GM23338 (cell line): ENCODE data around the gene ZAR1. TPM values are rescaled to one million over a fixed set of nuclear protein-coding genes. Genes with fewer than 3 reads are reported as not detected.
"Not testable (repeated sequence)": the region's sequence is repeated elsewhere in the genome, so short reads cannot be mapped to it uniquely, and the experiment has no call there.

ENCODE experiments used
- ATAC-seq: fragments of 200-7000 bp; cut with Tn5 transposase; 3 replicates; pipeline ENCODE4 v1.9.1; 2020
- DNase-seq: peaks from one replicate; pipeline ENCODE4 v3.0.0-alpha.2; 2015; ENCODE audit warnings: low spot score
- H2AFZ ChIP-seq: fragments of 200-600 bp; sonication (generic); 2 replicates; pipeline ENCODE4 v1.8.0; 2016; ENCODE audit warnings: antibody characterized with exemption, mild to moderate bottlenecking, moderate library complexity
- H3F3A ChIP-seq: fragments of 200-600 bp; sonication (generic); replicated peaks from 2 replicates; pipeline ENCODE4 v1.8.0; 2017; ENCODE audit warnings: antibody characterized with exemption, mixed run types, low read depth
- H3K27ac ChIP-seq: fragments of 200-600 bp; sonication (generic); 2 replicates; pipeline ENCODE4 v1.6.1; 2016; ENCODE audit warnings: low read depth
- H3K27me3 ChIP-seq: fragments of 200-600 bp; sonication (generic); 2 replicates; pipeline ENCODE4 v1.8.0; 2016; ENCODE audit warnings: mild to moderate bottlenecking, mixed run types, moderate library complexity; ENCODE audit not compliant: insufficient read depth
- H3K36me3 ChIP-seq: fragments of 200-600 bp; sonication (generic); 2 replicates; pipeline ENCODE4 v1.8.0; 2016; ENCODE audit warnings: mild to moderate bottlenecking; ENCODE audit not compliant: insufficient read depth
- H3K4me1 ChIP-seq: fragments of 200-600 bp; sonication (generic); 2 replicates; pipeline ENCODE4 v1.8.0; 2016; ENCODE audit warnings: mild to moderate bottlenecking, moderate library complexity; ENCODE audit not compliant: insufficient read depth
- H3K4me2 ChIP-seq: fragments of 200-600 bp; sonication (generic); 2 replicates; pipeline ENCODE4 v1.7.1; 2017; ENCODE audit warnings: mixed run types
- H3K4me3 ChIP-seq: fragments of 200-600 bp; sonication (generic); 2 replicates; pipeline ENCODE4 v1.6.1; 2016; ENCODE audit warnings: mixed run types
- H3K79me2 ChIP-seq: fragments of 200-600 bp; sonication (generic); replicated peaks from 2 replicates; pipeline ENCODE4 v1.8.0; 2017; ENCODE audit warnings: mild to moderate bottlenecking; ENCODE audit not compliant: insufficient read depth
- H3K9me2 ChIP-seq: fragments of 200-600 bp; sonication (generic); 2 replicates; pipeline ENCODE4 v1.8.0; 2017; ENCODE audit not compliant: insufficient read depth
- H4K20me1 ChIP-seq: fragments of 200-600 bp; sonication (generic); replicated peaks from 2 replicates; pipeline ENCODE4 v1.8.0; 2017; ENCODE audit warnings: mild to moderate bottlenecking; ENCODE audit not compliant: insufficient read depth
- H3K27ac Mint-ChIP-seq: 2 replicates; pipeline ENCODE4 v1.8.0; 2020; ENCODE audit warnings: inconsistent platforms, mild to moderate bottlenecking, moderate library complexity, mixed read lengths
- H3K27me3 Mint-ChIP-seq: 3 replicates; pipeline ENCODE4 v1.8.0; 2022; ENCODE audit warnings: low read depth, mild to moderate bottlenecking, moderate library complexity, mixed read lengths, inconsistent platforms; ENCODE audit not compliant: insufficient read depth, poor library complexity
- H3K36me3 Mint-ChIP-seq: 3 replicates; pipeline ENCODE4 v1.8.0; 2021; ENCODE audit warnings: low read depth, mild to moderate bottlenecking, inconsistent platforms, moderate library complexity, mixed read lengths
- H3K4me1 Mint-ChIP-seq: 3 replicates; pipeline ENCODE4 v1.8.0; 2020; ENCODE audit warnings: mild to moderate bottlenecking, inconsistent platforms, mixed read lengths
- H3K4me3 Mint-ChIP-seq: 3 replicates; pipeline ENCODE4 v1.8.0; 2021; ENCODE audit warnings: moderate library complexity, mild to moderate bottlenecking, inconsistent platforms, mixed read lengths
- H3K9me3 Mint-ChIP-seq: 3 replicates; pipeline ENCODE4 v1.8.0; 2020; ENCODE audit warnings: moderate library complexity, mild to moderate bottlenecking, inconsistent platforms, mixed read lengths
- EZH2 ChIP-seq: fragments of 200-600 bp; sonication (generic); IDR thresholded peaks from one replicate; pipeline ENCODE4 v1.8.0; 2017; ENCODE audit warnings: antibody characterized with exemption, mild to moderate bottlenecking, low read depth; ENCODE audit not compliant: unreplicated experiment
- ZNF462 ChIP-seq: fragments of 250-450 bp; sonication (Bioruptor Pico); IDR thresholded peaks from 2 replicates; pipeline ENCODE4 v1.5.0; 2020; ENCODE audit warnings: mild to moderate bottlenecking, moderate library complexity
- long read RNA-seq: library from polyadenylated mRNA; unstranded; transcript quantifications from one replicate; pipeline ENCODE4 v2.0.0, GENCODE V29; 2020; ENCODE audit not compliant: unreplicated experiment
- polyA plus RNA-seq: library from polyadenylated mRNA; unstranded; fragments of >200 nt; fragmentation: Nextera tagmentation; extraction: Ambion mirVana; gene quantifications from 2 replicates; pipeline ENCODE4 v1.2.1, GENCODE V29; 2016
- total RNA-seq: library from RNA; depleted of rRNA; stranded (reverse); fragments of >200 nt; shearing (Covaris generic); gene quantifications from 2 replicates; pipeline ENCODE4 v1.2.3, GENCODE V29; 2014; rRNA removed

Gene ZAR1
- total RNA-seq (0.78 and 1.6 TPM in 2 replicates), polyA plus RNA-seq (0.14 and 0.27 TPM in 2 replicates)
- long read RNA-seq = 0 reads

- no peaks in the 10 kb centered on the region for H3K9me2 ChIP-seq
- H3F3A ChIP-seq = peaks cover 16% of the 10 kb centered on the region
- Mint-ChIP-seq H3K4me3 (peak within 1 kb of the TSS; percentile 71), H3K4me1 (peaks cover 15% of the 10 kb centered on the region), H3K27me3 (peaks cover 36% of the 10 kb centered on the region), H3K36me3 (no peaks in the 10 kb centered on the region), H3K27ac (no peak within 1 kb of the TSS), H3K9me3 (no peaks in the 10 kb centered on the region)
- H3K27me3 ChIP-seq = peaks cover 87% of the 10 kb centered on the region
- 0 out of 2 replicates have a peak, but pooled peaks cover 4% of the 10 kb centered on the region for H4K20me1 ChIP-seq
- TF ChIP-seq EZH2 (peak; percentile 17), ZNF462 (CRISPR knock-in tag) (no peak)
- peak within 1 kb of the TSS; percentile 71 for H3K4me3 ChIP-seq
- DNase-seq (peak; percentile 62), ATAC-seq (peak; percentile 53)
- H3K4me1 ChIP-seq = peaks cover 17% of the 10 kb centered on the region
- H3K36me3 ChIP-seq = no peaks in the 10 kb centered on the region
- H2AFZ ChIP-seq = peak within 1 kb of the TSS; percentile 98
- no peak within 1 kb of the TSS for H3K27ac ChIP-seq
- no peaks in the 10 kb centered on the region for H3K79me2 ChIP-seq
- H3K4me2 ChIP-seq = peak within 1 kb of the TSS; percentile 90
These were observed at the start of gene ZAR1 for GRCh38 chr4:48490012-48490679. ZAR1 (plus strand) TSS chr4:48490252; CDS start chr4:48490292, 40 bp downstream.

- H3K27ac Mint-ChIP-seq, H2AFZ ChIP-seq, H3K36me3 ChIP-seq, H3K4me2 ChIP-seq, H3K4me3 Mint-ChIP-seq, H3K4me1 Mint-ChIP-seq, H3K27ac ChIP-seq, H3K36me3 Mint-ChIP-seq, DNase-seq, H3K27me3 Mint-ChIP-seq, ATAC-seq, H3K79me2 ChIP-seq, H3K9me2 ChIP-seq, H3K4me1 ChIP-seq, H4K20me1 ChIP-seq, H3K27me3 ChIP-seq, H3F3A ChIP-seq, H3K9me3 Mint-ChIP-seq, H3K4me3 ChIP-seq: not testable (repeated sequence)
These were observed 49.1 kb upstream of the ZAR1 start for GRCh38 chr4:48440914-48441313.
